ENCODE measurements around the gene LDLRAD4.
"Not testable (repeated sequence)": the region's sequence is repeated elsewhere in the genome, so short reads cannot be mapped to it uniquely, and the experiment has no call there.

The LDLRAD4 gene

GRCh38 chr18:13658436-13659204, 440.1 kb downstream of the LDLRAD4 start:
- no peak overlapping the region for H3K9ac ChIP-seq (ENCODE audit: low read length)
- H3K4me3 ChIP-seq (ENCODE audit: low read length) = no peak overlapping the region
- no peaks in the 10 kb centered on the region for H3K36me3 ChIP-seq (ENCODE audit: control insufficient read depth, insufficient read depth, low read length, severe bottlenecking)
- no peaks in the 10 kb centered on the region for H3K27me3 ChIP-seq (replicated peaks; ENCODE audit: control insufficient read depth, insufficient read depth, low read length)
- DNase-seq (ENCODE audit: low read depth) = no peak
- peaks cover 25% of the 10 kb centered on the region for H3K4me1 ChIP-seq (ENCODE audit: control insufficient read depth, insufficient read depth, low read length)
- no peaks in the 10 kb centered on the region for H3K9me3 ChIP-seq (ENCODE audit: control insufficient read depth, low read length)

GRCh38 chr18:13660510-13660909, 441.9 kb downstream of the LDLRAD4 start:
- Histone ChIP-seq H3K9ac (ENCODE audit: low read length) (no peak overlapping the region), H3K4me1 (ENCODE audit: control insufficient read depth, insufficient read depth, low read length) (peaks cover 25% of the 10 kb centered on the region), H3K9me3 (ENCODE audit: control insufficient read depth, low read length) (no peaks in the 10 kb centered on the region), H3K27me3 (replicated peaks; ENCODE audit: control insufficient read depth, insufficient read depth, low read length) (no peaks in the 10 kb centered on the region), H3K4me3 (ENCODE audit: low read length) (no peak overlapping the region), H3K36me3 (ENCODE audit: control insufficient read depth, insufficient read depth, low read length, severe bottlenecking) (peaks cover 11% of the 10 kb centered on the region)
- peak; percentile 39 for DNase-seq (ENCODE audit: low read depth)

GRCh38 chr18:13661051-13661778, 442.7 kb downstream of the LDLRAD4 start:
- Histone ChIP-seq H3K9ac (ENCODE audit: low read length) (no peak overlapping the region), H3K27me3 (replicated peaks; ENCODE audit: control insufficient read depth, insufficient read depth, low read length) (no peaks in the 10 kb centered on the region), H3K9me3 (ENCODE audit: control insufficient read depth, low read length) (no peaks in the 10 kb centered on the region), H3K36me3 (ENCODE audit: control insufficient read depth, insufficient read depth, low read length, severe bottlenecking) (peaks cover 18% of the 10 kb centered on the region), H3K4me1 (ENCODE audit: control insufficient read depth, insufficient read depth, low read length) (peaks cover 25% of the 10 kb centered on the region), H3K4me3 (ENCODE audit: low read length) (no peak overlapping the region)
- DNase-seq (ENCODE audit: low read depth) = no peak

- Histone ChIP-seq H3K4me1 (ENCODE audit: control insufficient read depth, insufficient read depth, low read length) (peaks cover 25% of the 10 kb centered on the region), H3K9ac (ENCODE audit: low read length) (no peak overlapping the region), H3K4me3 (ENCODE audit: low read length) (no peak overlapping the region), H3K9me3 (ENCODE audit: control insufficient read depth, low read length) (no peaks in the 10 kb centered on the region), H3K27me3 (replicated peaks; ENCODE audit: control insufficient read depth, insufficient read depth, low read length) (no peaks in the 10 kb centered on the region), H3K36me3 (ENCODE audit: control insufficient read depth, insufficient read depth, low read length, severe bottlenecking) (peaks cover 22% of the 10 kb centered on the region)
- no peak for DNase-seq (ENCODE audit: low read depth)
Observed at GRCh38 chr18:13661779-13662256, 443.3 kb downstream of the LDLRAD4 start.

GRCh38 chr18:13672657-13673056, 454.1 kb downstream of the LDLRAD4 start:
- H3K4me1 ChIP-seq (ENCODE audit: control insufficient read depth, insufficient read depth, low read length) = peaks cover 14% of the 10 kb centered on the region
- H3K9me3 ChIP-seq (ENCODE audit: control insufficient read depth, low read length) = no peaks in the 10 kb centered on the region
- H3K4me3 ChIP-seq (ENCODE audit: low read length) = no peak overlapping the region
- peaks cover 1% of the 10 kb centered on the region for H3K36me3 ChIP-seq (ENCODE audit: control insufficient read depth, insufficient read depth, low read length, severe bottlenecking)
- H3K27me3 ChIP-seq (replicated peaks; ENCODE audit: control insufficient read depth, insufficient read depth, low read length) = no peaks in the 10 kb centered on the region
- H3K9ac ChIP-seq (ENCODE audit: low read length) = no peak overlapping the region
- no peak for DNase-seq (ENCODE audit: low read depth)

GRCh38 chr18:13676471-13676870, 457.9 kb downstream of the LDLRAD4 start:
- DNase-seq (ENCODE audit: low read depth) = no peak
- no peaks in the 10 kb centered on the region for H3K9me3 ChIP-seq (ENCODE audit: control insufficient read depth, low read length)
- no peaks in the 10 kb centered on the region for H3K27me3 ChIP-seq (replicated peaks; ENCODE audit: control insufficient read depth, insufficient read depth, low read length)
- H3K4me1 ChIP-seq (ENCODE audit: control insufficient read depth, insufficient read depth, low read length) = peaks cover 16% of the 10 kb centered on the region
- no peak overlapping the region for H3K4me3 ChIP-seq (ENCODE audit: low read length)
- H3K36me3 ChIP-seq (ENCODE audit: control insufficient read depth, insufficient read depth, low read length, severe bottlenecking) = peaks cover 8% of the 10 kb centered on the region
- no peak overlapping the region for H3K9ac ChIP-seq (ENCODE audit: low read length)

- peaks cover 11% of the 10 kb centered on the region for H3K36me3 ChIP-seq (ENCODE audit: control insufficient read depth, insufficient read depth, low read length, severe bottlenecking)
- not testable (repeated sequence) for H3K4me3 ChIP-seq (ENCODE audit: low read length); H3K4me1 ChIP-seq (ENCODE audit: control insufficient read depth, insufficient read depth, low read length); H3K9me3 ChIP-seq (ENCODE audit: control insufficient read depth, low read length); H3K27me3 ChIP-seq (replicated peaks; ENCODE audit: control insufficient read depth, insufficient read depth, low read length); H3K9ac ChIP-seq (ENCODE audit: low read length); DNase-seq (ENCODE audit: low read depth)
Observed at GRCh38 chr18:13677350-13677749, 458.8 kb downstream of the LDLRAD4 start.

- no peak overlapping the region for H3K9ac ChIP-seq (ENCODE audit: low read length)
- H3K27me3 ChIP-seq (replicated peaks; ENCODE audit: control insufficient read depth, insufficient read depth, low read length) = no peaks in the 10 kb centered on the region
- H3K4me3 ChIP-seq (ENCODE audit: low read length) = no peak overlapping the region
- no peak for DNase-seq (ENCODE audit: low read depth)
- peaks cover 3% of the 10 kb centered on the region for H3K4me1 ChIP-seq (ENCODE audit: control insufficient read depth, insufficient read depth, low read length)
- H3K9me3 ChIP-seq (ENCODE audit: control insufficient read depth, low read length) = no peaks in the 10 kb centered on the region
- peaks cover 11% of the 10 kb centered on the region for H3K36me3 ChIP-seq (ENCODE audit: control insufficient read depth, insufficient read depth, low read length, severe bottlenecking)
Observed at GRCh38 chr18:13680612-13681011, 462.1 kb downstream of the LDLRAD4 start.

GRCh38 chr18:13681701-13682100, 463.1 kb downstream of the LDLRAD4 start:
- Histone ChIP-seq H3K9me3 (ENCODE audit: control insufficient read depth, low read length) (no peaks in the 10 kb centered on the region), H3K36me3 (ENCODE audit: control insufficient read depth, insufficient read depth, low read length, severe bottlenecking) (peaks cover 11% of the 10 kb centered on the region), H3K27me3 (replicated peaks; ENCODE audit: control insufficient read depth, insufficient read depth, low read length) (no peaks in the 10 kb centered on the region), H3K9ac (ENCODE audit: low read length) (no peak overlapping the region), H3K4me3 (ENCODE audit: low read length) (no peak overlapping the region), H3K4me1 (ENCODE audit: control insufficient read depth, insufficient read depth, low read length) (peaks cover 3% of the 10 kb centered on the region)
- no peak for DNase-seq (ENCODE audit: low read depth)

- no peak for DNase-seq (ENCODE audit: low read depth)
- Histone ChIP-seq H3K9ac (ENCODE audit: low read length) (no peak overlapping the region), H3K36me3 (ENCODE audit: control insufficient read depth, insufficient read depth, low read length, severe bottlenecking) (peaks cover 11% of the 10 kb centered on the region), H3K9me3 (ENCODE audit: control insufficient read depth, low read length) (no peaks in the 10 kb centered on the region), H3K27me3 (replicated peaks; ENCODE audit: control insufficient read depth, insufficient read depth, low read length) (no peaks in the 10 kb centered on the region), H3K4me3 (ENCODE audit: low read length) (no peak overlapping the region), H3K4me1 (ENCODE audit: control insufficient read depth, insufficient read depth, low read length) (no peaks in the 10 kb centered on the region)
Observed at GRCh38 chr18:13684546-13684945, 466.0 kb downstream of the LDLRAD4 start.

- H3K36me3 ChIP-seq (ENCODE audit: control insufficient read depth, insufficient read depth, low read length, severe bottlenecking) = no peaks in the 10 kb centered on the region
- no peaks in the 10 kb centered on the region for H3K4me1 ChIP-seq (ENCODE audit: control insufficient read depth, insufficient read depth, low read length)
- no peaks in the 10 kb centered on the region for H3K27me3 ChIP-seq (replicated peaks; ENCODE audit: control insufficient read depth, insufficient read depth, low read length)
- no peak overlapping the region for H3K9ac ChIP-seq (ENCODE audit: low read length)
- DNase-seq (ENCODE audit: low read depth) = no peak
- no peak overlapping the region for H3K4me3 ChIP-seq (ENCODE audit: low read length)
- no peaks in the 10 kb centered on the region for H3K9me3 ChIP-seq (ENCODE audit: control insufficient read depth, low read length)
Observed at GRCh38 chr18:13688191-13689136, 469.9 kb downstream of the LDLRAD4 start.

Data from adipocyte (in vitro differentiated cells).